SJCRH30 (cell line): ENCODE results near the gene NDUFAF2. TPM values are rescaled to one million over a fixed set of nuclear protein-coding genes. Genes with fewer than 3 reads are reported as not detected.

Source experiments
- DNase-seq, 2 experiments: peaks; one replicate each; pipeline ENCODE4 v3.0.0-alpha.2; 2015 to 2020
- H3K27ac ChIP-seq: fragments of 250-450 bp; sonication (Bioruptor Pico); 2 replicates; pipeline ENCODE4 v1.5.1; 2020; ENCODE audit warnings: mild to moderate bottlenecking, moderate library complexity
- H3K27me3 ChIP-seq: fragments of 250-450 bp; sonication (Bioruptor Pico); 2 replicates; pipeline ENCODE4 v1.5.1; 2020; ENCODE audit warnings: mild to moderate bottlenecking, moderate library complexity
- H3K36me3 ChIP-seq: fragments of 250-450 bp; sonication (Bioruptor Pico); 2 replicates; pipeline ENCODE4 v1.5.1; 2020; ENCODE audit warnings: mild to moderate bottlenecking, moderate library complexity
- H3K4me1 ChIP-seq: fragments of 250-450 bp; sonication (Bioruptor Pico); 2 replicates; pipeline ENCODE4 v1.5.1; 2020; ENCODE audit warnings: mild to moderate bottlenecking, moderate library complexity
- H3K4me3 ChIP-seq: fragments of 250-450 bp; sonication (Bioruptor Pico); 2 replicates; pipeline ENCODE4 v1.5.1; 2020; ENCODE audit warnings: mild to moderate bottlenecking, moderate library complexity
- H3K9me3 ChIP-seq: fragments of 250-450 bp; sonication (Bioruptor Pico); replicated peaks from 2 replicates; pipeline ENCODE4 v1.5.1; 2020; ENCODE audit warnings: mild to moderate bottlenecking, moderate library complexity
- total RNA-seq: library from RNA; depleted of rRNA; stranded (reverse); fragments of >200 nt; shearing (Covaris generic); gene quantifications from 2 replicates; pipeline ENCODE4 v1.2.3, GENCODE V29; 2014

Gene NDUFAF2
- total RNA-seq, 1 experiment from 2014 or later = 59.8 TPM

DNA sequence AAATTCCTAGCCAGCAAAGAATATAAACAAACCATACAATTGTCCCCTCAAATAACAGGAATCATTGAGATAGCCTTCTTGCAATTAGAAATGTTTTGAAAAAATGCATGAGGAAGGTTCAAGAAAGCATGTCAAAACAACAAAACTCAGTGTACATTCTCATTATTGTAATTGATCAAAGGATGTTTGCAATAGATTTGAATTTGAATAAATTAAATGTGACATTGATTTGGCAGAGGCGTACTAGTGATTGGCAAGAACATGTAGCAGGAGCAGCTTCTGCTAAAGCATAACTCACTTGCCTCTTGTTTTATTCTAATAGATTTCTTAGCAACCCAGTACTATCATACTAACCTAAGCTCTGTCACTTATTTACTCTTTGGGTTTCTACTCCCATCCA is 197.4 kb downstream of the NDUFAF2 start:
- no peak for DNase-seq
- no peaks in the 10 kb centered on the region for H3K36me3 ChIP-seq
- no peak overlapping the region for H3K4me3 ChIP-seq
- no peaks in the 10 kb centered on the region for H3K27me3 ChIP-seq
- H3K9me3 ChIP-seq = no peaks in the 10 kb centered on the region
- no peak overlapping the region for H3K27ac ChIP-seq
- 0 out of 2 replicates have a peak, but pooled peaks cover 4% of the 10 kb centered on the region for H3K4me1 ChIP-seq

DNA sequence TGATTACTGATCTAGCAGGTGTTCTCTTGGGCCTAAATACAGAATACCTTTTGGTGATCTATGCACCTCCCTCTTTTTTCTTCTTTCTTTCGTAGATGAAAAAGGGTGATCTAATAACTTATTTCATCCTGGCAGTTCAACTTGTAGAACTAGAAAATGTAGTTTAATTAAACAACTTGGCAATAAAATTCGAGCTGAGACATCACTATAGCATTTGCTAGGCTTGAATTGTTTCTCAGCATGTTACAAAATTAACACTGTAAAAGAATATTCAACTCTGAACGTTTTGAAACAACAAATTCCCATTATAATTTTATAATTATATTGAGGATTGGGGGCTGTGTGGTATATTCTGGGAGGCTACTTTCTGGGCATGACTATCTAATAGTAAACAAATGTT is 197.8 kb downstream of the NDUFAF2 start:
- H3K4me3 ChIP-seq = no peak overlapping the region
- 0 out of 2 replicates have a peak, but pooled peaks cover under 1% of the 10 kb centered on the region for H3K4me1 ChIP-seq
- H3K27me3 ChIP-seq = no peaks in the 10 kb centered on the region
- no peak for DNase-seq
- H3K27ac ChIP-seq = no peak overlapping the region
- H3K36me3 ChIP-seq = no peaks in the 10 kb centered on the region
- no peaks in the 10 kb centered on the region for H3K9me3 ChIP-seq

DNA sequence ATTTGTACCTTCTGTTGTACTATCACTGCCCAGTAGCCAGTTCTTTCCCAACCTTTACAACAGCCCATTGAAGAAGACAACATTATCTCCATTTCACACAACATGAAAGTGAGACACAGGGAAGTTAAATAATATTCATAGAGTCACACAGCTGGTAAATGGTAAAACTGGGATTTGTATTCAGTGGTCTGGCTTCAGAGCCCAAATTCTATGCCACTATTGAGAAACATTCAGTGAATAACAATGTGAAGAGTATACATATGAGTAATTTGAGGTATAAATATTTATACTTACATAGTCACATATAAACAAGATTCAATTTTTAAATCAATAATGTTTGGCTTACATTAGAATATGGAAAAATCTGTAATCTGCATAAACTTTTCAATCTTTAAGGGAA is 203.5 kb downstream of the NDUFAF2 start:
- Histone ChIP-seq H3K27ac (no peak overlapping the region), H3K4me1 (no peaks in the 10 kb centered on the region), H3K4me3 (no peak overlapping the region), H3K9me3 (no peaks in the 10 kb centered on the region), H3K36me3 (no peaks in the 10 kb centered on the region), H3K27me3 (no peaks in the 10 kb centered on the region)
- DNase-seq = no peak

DNA sequence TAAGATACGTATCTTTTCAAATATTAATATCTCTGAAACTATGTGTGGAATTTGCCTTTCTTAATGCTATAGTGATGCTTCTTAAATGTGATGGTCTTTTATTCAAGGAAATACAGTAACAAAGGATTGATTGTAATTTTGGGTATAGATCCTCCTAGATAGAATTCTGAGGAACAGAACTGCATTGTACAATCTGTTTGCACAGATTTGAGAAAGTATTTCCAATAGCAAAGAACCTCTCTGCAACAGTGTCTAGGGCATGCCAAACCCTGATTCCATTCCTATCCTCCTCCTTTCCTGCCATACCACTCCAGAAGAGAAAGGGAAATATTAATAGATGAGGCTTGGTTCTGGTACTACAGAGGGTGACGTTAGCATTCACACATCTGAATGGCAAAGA is 206.9 kb downstream of the NDUFAF2 start:
- no peaks in the 10 kb centered on the region for H3K9me3 ChIP-seq
- DNase-seq = no peak

DNA sequence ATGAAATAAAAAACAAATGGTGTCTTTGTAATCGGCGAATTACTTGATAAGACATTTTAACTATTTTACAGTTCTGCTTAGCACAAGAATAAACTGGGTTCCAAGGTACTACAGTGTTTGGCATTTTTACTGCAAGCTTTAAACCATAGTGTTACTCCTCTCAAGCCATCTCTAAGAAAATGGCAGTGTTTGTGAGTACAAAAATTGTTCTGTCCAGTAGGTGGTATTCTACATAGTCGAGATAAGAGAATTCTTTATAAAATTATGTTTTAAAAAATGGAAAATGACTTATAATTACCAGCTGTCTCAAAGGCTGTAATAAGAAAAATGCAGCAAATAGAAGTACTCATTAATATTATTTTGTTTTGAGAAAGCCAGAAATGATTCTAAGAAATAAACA is 214.1 kb downstream of the NDUFAF2 start:
- Histone ChIP-seq H3K27ac (no peak overlapping the region), H3K36me3 (peaks cover 51% of the 10 kb centered on the region), H3K27me3 (no peaks in the 10 kb centered on the region), H3K9me3 (no peaks in the 10 kb centered on the region), H3K4me1 (0 out of 2 replicates have a peak, but pooled peaks cover 2% of the 10 kb centered on the region), H3K4me3 (no peak overlapping the region)
- DNase-seq = no peak

More for the DNA sequence above, 206.9 kb downstream of the NDUFAF2 start:
- no peaks in the 10 kb centered on the region for H3K27me3 ChIP-seq
- H3K4me3 ChIP-seq = no peak overlapping the region
- no peak overlapping the region for H3K27ac ChIP-seq
- H3K4me1 ChIP-seq = no peaks in the 10 kb centered on the region
- H3K36me3 ChIP-seq = peaks cover 20% of the 10 kb centered on the region

DNA sequence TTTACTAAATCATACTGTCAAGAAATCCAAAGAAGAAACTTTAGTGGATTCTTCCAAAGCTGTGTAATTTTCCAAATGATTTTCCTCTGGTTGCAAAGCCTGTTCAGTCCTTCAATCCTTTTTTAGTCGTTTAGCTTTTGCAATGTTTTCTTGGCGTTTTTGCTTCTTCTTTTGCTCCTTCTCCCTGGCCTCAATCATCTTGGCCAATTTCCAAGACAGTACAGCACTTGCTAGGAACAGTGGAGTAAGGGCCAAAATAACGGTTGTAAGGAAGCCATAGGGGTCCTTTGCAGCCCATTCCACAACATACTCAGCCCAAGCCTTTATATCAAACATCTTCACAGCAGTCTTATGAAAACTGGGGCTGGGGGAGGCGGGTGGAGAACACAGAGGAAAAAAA is 214.8 kb downstream of the NDUFAF2 start:
- H3K4me1 ChIP-seq = 0 out of 2 replicates have a peak, but pooled peaks cover 2% of the 10 kb centered on the region
- H3K27me3 ChIP-seq = no peaks in the 10 kb centered on the region
- no peak for DNase-seq
- no peak overlapping the region for H3K27ac ChIP-seq
- peaks cover 51% of the 10 kb centered on the region for H3K36me3 ChIP-seq
- H3K4me3 ChIP-seq = no peak overlapping the region
- H3K9me3 ChIP-seq = no peaks in the 10 kb centered on the region

DNA sequence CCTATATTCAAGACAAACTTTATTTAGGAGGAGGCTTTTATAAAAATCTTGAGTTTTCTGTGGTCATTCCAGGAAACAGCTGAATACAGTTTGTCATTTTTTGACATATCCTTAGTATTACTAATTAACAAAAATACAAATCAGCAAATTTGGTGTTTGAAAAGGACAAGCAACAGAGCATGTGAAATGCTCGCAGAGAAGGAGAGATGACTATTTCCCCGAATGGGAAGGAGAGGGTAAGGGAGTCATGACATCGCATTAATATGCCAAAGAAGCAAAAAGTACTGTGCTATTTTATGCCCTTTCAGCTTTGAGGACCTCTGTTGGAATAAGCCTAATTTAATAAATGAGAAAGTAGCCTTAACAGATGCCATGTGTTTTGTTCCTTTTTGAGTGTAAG is 215.5 kb downstream of the NDUFAF2 start:
- peaks cover 45% of the 10 kb centered on the region for H3K36me3 ChIP-seq
- H3K27ac ChIP-seq = no peak overlapping the region
- H3K4me3 ChIP-seq = peak overlapping the region; percentile 75; the same call in 1 of the 2 replicates
- no peak for DNase-seq
- H3K4me1 ChIP-seq = 0 out of 2 replicates have a peak, but pooled peaks cover 2% of the 10 kb centered on the region
- no peaks in the 10 kb centered on the region for H3K27me3 ChIP-seq
- no peaks in the 10 kb centered on the region for H3K9me3 ChIP-seq

DNA sequence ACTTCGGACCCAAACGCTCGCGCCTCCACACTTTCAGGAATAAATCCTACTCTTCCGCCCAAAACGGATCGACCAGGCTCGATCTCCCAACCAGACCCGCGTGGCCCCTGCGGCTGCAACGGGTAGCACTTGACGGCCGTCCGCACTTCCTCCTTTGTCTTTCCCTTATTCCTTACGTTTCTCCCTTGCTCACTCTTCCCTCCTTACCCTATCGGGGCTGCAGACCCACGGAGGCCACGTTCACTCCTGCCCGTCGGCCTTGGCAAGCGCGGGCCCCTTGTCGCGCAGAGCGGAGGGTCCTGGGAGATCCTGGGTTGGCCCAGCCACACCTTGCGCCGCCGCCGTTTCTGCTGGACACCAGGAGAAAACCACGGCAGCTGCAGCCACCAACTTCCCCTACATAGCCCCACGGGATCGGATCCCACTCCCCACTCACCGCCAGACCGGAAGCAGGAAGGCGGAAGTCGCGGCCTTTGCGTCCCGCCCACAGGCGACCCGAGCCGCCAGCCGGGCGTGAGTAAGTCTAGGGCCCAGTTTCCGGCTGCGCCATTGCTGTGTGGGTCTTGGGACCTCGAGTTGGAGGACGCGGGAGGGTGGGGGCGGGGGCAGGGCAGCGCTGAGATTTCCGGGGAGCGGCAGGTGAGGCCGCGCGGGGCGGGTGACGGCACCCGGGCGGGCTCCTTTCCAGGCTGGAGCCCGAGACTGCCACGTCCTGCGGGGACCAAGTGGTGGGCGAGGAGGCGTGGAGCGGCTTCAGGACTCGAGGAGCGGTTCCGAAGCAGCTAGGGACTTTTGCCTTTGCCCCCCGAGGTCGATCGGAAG is 217.2 kb downstream of the NDUFAF2 start, which contains the start of gene SMIM15:
Gene SMIM15 (minus strand): TSS at position 459 of the 822 bp plus-strand sequence. CDS start 2,297 bp downstream, outside the sequence.
- DNase-seq = peak; percentile 95 to 96

DNA sequence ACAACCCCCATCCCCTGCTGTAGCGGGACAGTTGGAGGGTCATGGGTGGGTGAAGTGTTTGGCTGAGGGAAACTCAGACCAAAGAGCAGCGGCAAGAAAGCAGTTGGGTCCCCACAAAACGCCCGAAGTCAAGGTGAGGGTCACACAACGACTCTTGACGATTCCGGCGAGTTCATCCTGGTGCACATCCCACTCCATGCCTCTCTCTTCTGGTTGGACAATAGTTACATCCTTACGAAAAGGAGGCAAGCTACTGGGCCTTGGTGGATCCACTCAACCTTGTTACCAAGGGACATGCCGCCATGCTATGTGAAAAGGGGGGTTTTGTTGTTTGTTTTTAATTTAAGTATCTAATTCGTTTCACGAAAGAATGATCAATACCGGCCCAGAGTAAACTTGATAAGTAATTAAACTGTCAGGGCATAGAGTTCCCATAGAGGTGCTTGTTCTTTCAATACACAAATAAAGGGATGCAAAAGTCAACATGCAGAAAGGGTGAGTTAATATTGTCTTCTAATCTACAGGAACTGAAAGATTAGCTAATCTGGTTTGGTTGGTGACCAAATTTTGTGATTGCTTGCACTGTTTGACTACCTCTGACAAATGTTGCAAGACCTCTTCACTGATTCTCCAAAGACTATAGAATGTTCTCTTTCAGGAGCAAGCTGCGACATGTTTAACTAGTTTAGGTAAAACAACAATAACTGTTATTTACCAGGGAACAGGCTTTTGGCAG is 218.0 kb downstream of the NDUFAF2 start:
- Histone ChIP-seq H3K9me3 (no peaks in the 10 kb centered on the region), H3K27ac (peak overlapping the region; percentile 88), H3K36me3 (peaks cover 24% of the 10 kb centered on the region), H3K27me3 (no peaks in the 10 kb centered on the region), H3K4me1 (0 out of 2 replicates have a peak, but pooled peaks cover 2% of the 10 kb centered on the region), H3K4me3 (peak overlapping the region; percentile 75)
- DNase-seq = peak; percentile 47 to 64

More for the DNA sequence above, 217.2 kb downstream of the NDUFAF2 start, which contains the start of gene SMIM15:
- no peaks in the 10 kb centered on the region for H3K9me3 ChIP-seq
- peaks cover 31% of the 10 kb centered on the region for H3K36me3 ChIP-seq
- H3K27me3 ChIP-seq = no peaks in the 10 kb centered on the region
- 0 out of 2 replicates have a peak, but pooled peaks cover 2% of the 10 kb centered on the region for H3K4me1 ChIP-seq
- peak within 1 kb of the TSS; percentile 75 for H3K4me3 ChIP-seq
- H3K27ac ChIP-seq = peak within 1 kb of the TSS; percentile 88

DNA sequence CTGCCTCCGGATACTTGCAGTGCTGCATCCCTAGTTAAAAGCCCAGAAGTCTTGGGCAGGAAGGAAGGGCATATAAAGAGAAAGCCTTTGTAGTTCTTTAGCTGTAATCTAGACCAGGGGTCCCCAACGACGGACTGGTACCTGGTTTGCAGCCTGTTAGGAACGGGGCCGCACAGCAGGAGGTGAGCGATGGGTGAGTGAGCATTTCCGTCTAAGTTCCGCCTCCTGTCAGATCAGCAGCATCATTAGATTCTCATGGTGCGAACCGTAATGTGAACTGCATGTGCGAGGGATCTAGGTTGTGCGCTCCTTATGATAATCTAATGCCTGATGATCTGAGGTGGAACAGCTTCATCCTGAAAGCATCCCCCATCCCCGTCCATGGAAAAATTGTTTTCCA is 218.9 kb downstream of the NDUFAF2 start:
- H3K27ac ChIP-seq = no peak overlapping the region

DNA sequence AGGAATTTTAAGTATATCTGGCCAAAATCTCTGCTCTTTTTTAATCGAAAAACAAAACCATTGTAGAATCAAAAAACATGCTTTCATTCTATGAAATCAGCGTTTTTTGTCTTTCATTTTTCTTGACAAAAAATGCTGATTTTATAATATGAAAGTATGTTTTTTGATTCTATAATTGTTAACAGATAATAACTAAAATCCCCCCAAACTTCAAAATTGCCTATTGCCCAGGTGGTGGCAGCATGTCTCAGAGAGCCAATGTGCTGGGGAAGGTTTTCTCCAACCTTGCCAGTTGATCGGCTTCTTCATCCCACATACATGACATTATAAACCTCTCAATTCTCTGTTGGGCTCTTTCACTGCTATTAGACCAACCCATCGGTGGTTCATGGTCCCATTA is 222.4 kb downstream of the NDUFAF2 start:
- Histone ChIP-seq H3K4me3 (no peak overlapping the region), H3K27me3 (no peaks in the 10 kb centered on the region), H3K4me1 (no peaks in the 10 kb centered on the region; the same call in 1 of the 2 replicates), H3K27ac (no peak overlapping the region), H3K36me3 (no peaks in the 10 kb centered on the region), H3K9me3 (no peaks in the 10 kb centered on the region)
- peak in 1 of 2 experiments; percentile 44 for DNase-seq

More for the DNA sequence above, 218.9 kb downstream of the NDUFAF2 start:
- no peak for DNase-seq
- Histone ChIP-seq H3K36me3 (peaks cover 19% of the 10 kb centered on the region), H3K4me1 (0 out of 2 replicates have a peak, but pooled peaks cover 2% of the 10 kb centered on the region), H3K4me3 (no peak overlapping the region), H3K9me3 (no peaks in the 10 kb centered on the region), H3K27me3 (no peaks in the 10 kb centered on the region)

DNA sequence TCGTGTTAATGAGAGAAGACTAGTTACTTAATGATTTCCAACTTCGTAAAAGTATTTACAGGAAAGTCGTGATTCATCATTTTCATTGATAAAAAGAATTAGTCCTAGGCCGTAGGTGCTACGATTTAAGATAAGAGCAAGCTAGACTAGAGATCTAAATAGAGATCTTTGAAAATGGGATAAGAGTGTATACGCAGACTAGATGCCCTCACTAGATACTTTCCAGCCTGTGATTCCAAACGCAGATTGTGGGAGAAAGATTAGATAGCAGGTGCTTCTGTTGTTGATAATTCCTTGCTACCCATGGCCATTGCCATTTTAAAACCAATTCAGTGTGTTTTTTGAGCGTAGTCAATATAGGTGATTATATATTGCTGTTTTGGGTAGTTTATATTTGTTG is 223.9 kb downstream of the NDUFAF2 start:
- H3K4me1 ChIP-seq = no peaks in the 10 kb centered on the region; the same call in 1 of the 2 replicates
- no peaks in the 10 kb centered on the region for H3K27me3 ChIP-seq
- H3K27ac ChIP-seq = no peak overlapping the region
- H3K9me3 ChIP-seq = no peaks in the 10 kb centered on the region
- no peak overlapping the region for H3K4me3 ChIP-seq
- H3K36me3 ChIP-seq = no peaks in the 10 kb centered on the region
- DNase-seq = no peak

DNA sequence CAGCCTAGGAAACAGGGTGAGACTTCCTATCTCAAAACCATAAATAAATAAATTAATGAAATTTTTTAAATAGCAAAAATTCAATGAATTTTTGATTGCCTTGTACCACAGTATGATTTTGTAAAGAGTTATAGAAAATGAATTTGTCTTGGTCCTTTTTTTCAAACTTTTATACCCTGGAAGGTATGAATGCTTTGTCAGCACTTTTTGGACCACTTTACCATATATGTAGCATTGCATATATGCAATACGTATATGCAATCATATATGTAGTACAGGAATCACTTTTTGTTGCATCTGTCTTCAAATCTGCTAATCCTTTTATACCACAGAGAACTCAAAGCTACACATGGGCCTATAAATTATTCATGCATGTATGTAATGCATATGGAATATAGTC is 226.5 kb downstream of the NDUFAF2 start:
- Histone ChIP-seq H3K27ac (no peak overlapping the region), H3K4me1 (no peaks in the 10 kb centered on the region; the same call in 1 of the 2 replicates), H3K36me3 (no peaks in the 10 kb centered on the region), H3K4me3 (no peak overlapping the region), H3K27me3 (no peaks in the 10 kb centered on the region), H3K9me3 (no peaks in the 10 kb centered on the region)
- DNase-seq = no peak

DNA sequence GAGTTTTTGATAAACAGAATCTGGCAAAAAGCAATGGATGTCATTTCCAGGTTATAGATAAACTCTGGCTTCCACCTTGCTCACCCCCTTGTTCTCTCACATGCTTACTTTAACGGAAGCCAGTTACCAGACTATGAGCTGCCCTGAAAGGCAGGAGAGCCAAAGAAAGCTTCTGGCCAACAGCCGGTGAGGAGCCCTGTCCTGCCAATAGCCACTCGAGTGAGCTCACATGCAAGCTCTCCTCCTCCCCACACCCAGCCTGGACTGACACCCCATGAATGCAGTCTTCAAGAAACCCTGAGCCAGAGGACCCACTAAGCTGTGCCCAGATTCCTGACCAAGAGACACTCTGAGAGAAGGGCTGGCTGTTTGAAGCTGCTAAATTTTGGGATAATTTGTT is 231.6 kb downstream of the NDUFAF2 start:
- no peak for DNase-seq
- Histone ChIP-seq H3K27me3 (no peaks in the 10 kb centered on the region), H3K27ac (no peak overlapping the region), H3K4me3 (no peak overlapping the region), H3K4me1 (no peaks in the 10 kb centered on the region; the same call in 1 of the 2 replicates), H3K36me3 (no peaks in the 10 kb centered on the region), H3K9me3 (no peaks in the 10 kb centered on the region; the same call in 1 of the 2 replicates)

DNA sequence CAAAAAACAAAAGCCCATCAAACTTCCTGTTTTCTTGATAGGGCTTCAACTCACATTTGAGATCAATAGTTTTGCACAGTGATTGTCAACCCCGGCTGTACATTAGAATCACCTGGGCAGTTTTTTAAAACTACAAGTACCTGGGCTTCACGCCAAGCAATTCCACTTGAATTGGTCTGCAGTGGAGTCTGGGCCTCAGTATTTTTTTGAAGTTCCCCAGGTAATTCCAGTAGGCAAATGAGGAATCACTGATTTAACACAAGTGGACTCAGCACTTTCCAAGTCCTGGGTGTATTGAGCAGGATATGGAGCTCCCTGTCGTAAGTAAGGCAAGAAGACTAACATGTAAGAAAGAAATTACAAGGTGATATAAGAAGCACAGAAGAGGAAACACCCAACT is 232.1 kb downstream of the NDUFAF2 start:
- no peak overlapping the region for H3K4me3 ChIP-seq
- H3K27ac ChIP-seq = no peak overlapping the region
- no peaks in the 10 kb centered on the region for H3K4me1 ChIP-seq
- H3K9me3 ChIP-seq = no peaks in the 10 kb centered on the region; the same call in 1 of the 2 replicates
- no peak for DNase-seq
- no peaks in the 10 kb centered on the region for H3K36me3 ChIP-seq
- no peaks in the 10 kb centered on the region for H3K27me3 ChIP-seq
